ENCODE measurements around the gene ZNF714.

GRCh38 chr19:21133633-21134032 lies 51.6 kb downstream of the ZNF714 start:
- TF ChIP-seq, protein P1, sequence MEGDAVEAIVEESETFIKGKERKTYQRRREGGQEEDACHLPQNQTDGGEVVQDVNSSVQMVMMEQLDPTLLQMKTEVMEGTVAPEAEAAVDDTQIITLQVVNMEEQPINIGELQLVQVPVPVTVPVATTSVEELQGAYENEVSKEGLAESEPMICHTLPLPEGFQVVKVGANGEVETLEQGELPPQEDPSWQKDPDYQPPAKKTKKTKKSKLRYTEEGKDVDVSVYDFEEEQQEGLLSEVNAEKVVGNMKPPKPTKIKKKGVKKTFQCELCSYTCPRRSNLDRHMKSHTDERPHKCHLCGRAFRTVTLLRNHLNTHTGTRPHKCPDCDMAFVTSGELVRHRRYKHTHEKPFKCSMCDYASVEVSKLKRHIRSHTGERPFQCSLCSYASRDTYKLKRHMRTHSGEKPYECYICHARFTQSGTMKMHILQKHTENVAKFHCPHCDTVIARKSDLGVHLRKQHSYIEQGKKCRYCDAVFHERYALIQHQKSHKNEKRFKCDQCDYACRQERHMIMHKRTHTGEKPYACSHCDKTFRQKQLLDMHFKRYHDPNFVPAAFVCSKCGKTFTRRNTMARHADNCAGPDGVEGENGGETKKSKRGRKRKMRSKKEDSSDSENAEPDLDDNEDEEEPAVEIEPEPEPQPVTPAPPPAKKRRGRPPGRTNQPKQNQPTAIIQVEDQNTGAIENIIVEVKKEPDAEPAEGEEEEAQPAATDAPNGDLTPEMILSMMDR (optimal IDR thresholded peaks at IDR 0.05 in 1 of 3, IDR thresholded peaks at IDR 0.05 in 1 of 3, conservative IDR thresholded peaks at IDR 0.05 in 1 of 3; ENCODE audit: extremely low read depth in 1 of 3, insufficient read depth in 2 of 3, low read length in 3 of 3): no peak
- TF ChIP-seq EZH2 (IDR thresholded peaks at IDR 0.05; ENCODE audit: low read length): no peak

Measured in keratinocyte (primary cell).